Measurements from ENCODE around the gene HOGA1. TPM values are rescaled to one million over a fixed set of nuclear protein-coding genes. Genes with fewer than 3 reads are reported as not detected.

The HOGA1 gene
- total and polyA plus RNA-seq, 3 donors from 2014 or later, result 0.25 to 1.5 (median 0.55) TPM

DNA sequence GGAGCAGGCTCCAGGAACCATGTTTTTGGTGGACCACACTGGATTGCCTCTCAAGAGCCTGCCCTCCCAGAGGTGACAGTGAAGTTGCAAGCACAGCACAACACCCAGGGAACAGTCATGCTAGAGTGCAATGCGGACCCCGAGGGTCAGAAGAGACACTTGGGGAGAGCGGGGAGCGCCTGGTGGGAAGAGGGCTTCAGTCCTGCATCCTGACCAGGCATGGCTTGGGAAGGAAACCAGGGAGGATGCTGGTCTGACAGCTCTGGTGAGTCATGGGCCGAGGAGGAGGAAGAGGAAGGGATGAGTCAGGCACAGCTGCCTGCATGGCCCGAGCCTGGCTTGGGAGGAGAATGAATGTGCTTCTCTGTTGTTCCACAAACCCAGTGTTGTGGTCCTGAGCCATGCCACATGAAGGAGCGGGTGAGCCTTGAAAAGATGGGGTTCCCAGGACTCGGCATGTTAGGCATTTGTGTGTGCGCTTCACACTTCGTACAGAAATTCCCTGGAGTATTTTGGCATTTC, 41.1 kb upstream of the HOGA1 start:
- H3K27ac ChIP-seq, result peak overlapping the region; percentile 61 to 91
- intact Hi-C loops (cut with DNase I; ENCODE audit: low total_unique reads), result loop anchor here (10.0 kb wide), 1 partner anchor 78 kb away; no protein-coding TSS in a partner anchor
- no peak overlapping the region for H3K4me3 ChIP-seq
- peak; percentile 66 for DNase-seq
- H3K36me3 ChIP-seq (ENCODE audit: low read depth, missing control alignments), result no peaks in the 10 kb centered on the region
- no peaks in the 10 kb centered on the region for H3K9me3 ChIP-seq
- no peaks in the 10 kb centered on the region for H3K27me3 ChIP-seq
- TF ChIP-seq CTCF (IDR thresholded peaks at IDR 0.05) (no peak), POLR2A (IDR thresholded peaks at IDR 0.05) (no peak)
- peaks cover 61% of the 10 kb centered on the region for H3K4me1 ChIP-seq
- WGBS, 2 donors, result 65 to 67% methylated on average over 9 to 10 of the region's 10 CpGs

- no peak overlapping the region for H3K27ac ChIP-seq
- no peak overlapping the region for H3K4me3 ChIP-seq
- TF ChIP-seq CTCF (IDR thresholded peaks at IDR 0.05) (no peak), POLR2A (IDR thresholded peaks at IDR 0.05) (no peak)
- no peaks in the 10 kb centered on the region for H3K9me3 ChIP-seq
- H3K4me1 ChIP-seq, result peaks cover 53% of the 10 kb centered on the region
- no peak for DNase-seq
- WGBS, 2 donors, result 73 to 84% methylated on average over 18 of the region's 18 CpGs
- no peaks in the 10 kb centered on the region for H3K27me3 ChIP-seq
- no peaks in the 10 kb centered on the region for H3K36me3 ChIP-seq (ENCODE audit: low read depth, missing control alignments)
- intact Hi-C loops (cut with DNase I; ENCODE audit: low total_unique reads), result loop anchor here (10.0 kb wide), 1 partner anchor 82 kb away; no protein-coding TSS in a partner anchor
Measured at GRCh38 chr10:97546456-97547270, 37.5 kb upstream of the HOGA1 start.

GRCh38 chr10:97547271-97547600, 37.0 kb upstream of the HOGA1 start:
- intact Hi-C loops (cut with DNase I; ENCODE audit: low total_unique reads), result loop anchor here (10.0 kb wide), 1 partner anchor 82 kb away; no protein-coding TSS in a partner anchor
- WGBS, 2 donors, result 40 to 79% methylated on average over 4 of the region's 4 CpGs
- H3K4me3 ChIP-seq, result no peak overlapping the region
- no peak for DNase-seq
- H3K27me3 ChIP-seq, result no peaks in the 10 kb centered on the region
- H3K27ac ChIP-seq, result no peak overlapping the region
- H3K9me3 ChIP-seq, result no peaks in the 10 kb centered on the region
- H3K4me1 ChIP-seq, result peaks cover 48% of the 10 kb centered on the region
- TF ChIP-seq POLR2A (IDR thresholded peaks at IDR 0.05) (no peak), CTCF (IDR thresholded peaks at IDR 0.05) (no peak)
- H3K36me3 ChIP-seq (ENCODE audit: low read depth, missing control alignments), result no peaks in the 10 kb centered on the region

- no peak for DNase-seq
- WGBS, 2 donors, result 45 to 53% methylated on average over 4 of the region's 4 CpGs
- no peaks in the 10 kb centered on the region for H3K9me3 ChIP-seq
- no peak overlapping the region for H3K27ac ChIP-seq
- H3K27me3 ChIP-seq, result no peaks in the 10 kb centered on the region
- TF ChIP-seq POLR2A (IDR thresholded peaks at IDR 0.05) (no peak), CTCF (IDR thresholded peaks at IDR 0.05) (no peak)
- no peak overlapping the region for H3K4me3 ChIP-seq
- intact Hi-C loops (cut with DNase I; ENCODE audit: low total_unique reads), result loop anchor here (10.0 kb wide), 1 partner anchor 83 kb away; no protein-coding TSS in a partner anchor
- peaks cover 41% of the 10 kb centered on the region for H3K4me1 ChIP-seq
- no peaks in the 10 kb centered on the region for H3K36me3 ChIP-seq (ENCODE audit: low read depth, missing control alignments)
Measured at GRCh38 chr10:97547962-97548361, 36.2 kb upstream of the HOGA1 start.

Data from testis (tissue), 3 donors.